Stimulated activated CD4-positive, alpha-beta T cell treated with anti-CD3 and anti-CD28 coated beads, Interleukin-1b, Interleukin-23, amount 100 ng/mL, for 48 hours (primary cell): ENCODE measurements around the gene ARG2.

Experiments
- DNase-seq: peaks from one replicate; pipeline ENCODE4 v3.0.0-alpha.2; 2020

Gene ARG2

GRCh38 chr14:67641902-67642749, 22.4 kb downstream of the ARG2 start:
- DNase-seq, result peak; percentile 40

GRCh38 chr14:67643713-67644112, 24.0 kb downstream of the ARG2 start:
- no peak for DNase-seq

- no peak for DNase-seq
These were observed 24.7 kb downstream of the ARG2 start for GRCh38 chr14:67644428-67644827.

- no peak for DNase-seq
These were observed 25.7 kb downstream of the ARG2 start for GRCh38 chr14:67645414-67645813.

GRCh38 chr14:67646131-67646530, 26.4 kb downstream of the ARG2 start:
- no peak for DNase-seq

GRCh38 chr14:67650151-67650550, 30.4 kb downstream of the ARG2 start:
- DNase-seq, result no peak

- no peak for DNase-seq
These were observed 31.0 kb downstream of the ARG2 start for GRCh38 chr14:67650694-67651093.

GRCh38 chr14:67652189-67652588, 32.5 kb downstream of the ARG2 start:
- DNase-seq, result no peak

GRCh38 chr14:67653651-67654280, 34.0 kb downstream of the ARG2 start:
- no peak for DNase-seq

GRCh38 chr14:67663633-67664032, 43.9 kb downstream of the ARG2 start:
- no peak for DNase-seq

GRCh38 chr14:67665868-67666267, 46.1 kb downstream of the ARG2 start:
- no peak for DNase-seq

GRCh38 chr14:67666750-67667449, 47.2 kb downstream of the ARG2 start:
- no peak for DNase-seq

- no peak for DNase-seq
These were observed 48.8 kb downstream of the ARG2 start for GRCh38 chr14:67668559-67668958.

- DNase-seq, result no peak
These were observed 53.7 kb downstream of the ARG2 start for GRCh38 chr14:67673451-67673850.

- peak; percentile 49 for DNase-seq
These were observed 54.4 kb downstream of the ARG2 start for GRCh38 chr14:67674139-67674479.

GRCh38 chr14:67674480-67675218, 54.9 kb downstream of the ARG2 start, which contains the start of gene VTI1B:
Gene VTI1B, minus strand, starts transcription at chr14:67674632. Its CDS starts 143 bp downstream, at chr14:67674489.
- peak; percentile 75 for DNase-seq

GRCh38 chr14:67675219-67675582, 55.5 kb downstream of the ARG2 start:
- DNase-seq, result no peak

GRCh38 chr14:67679006-67679405, 59.3 kb downstream of the ARG2 start:
- no peak for DNase-seq

GRCh38 chr14:67680121-67680602, 60.4 kb downstream of the ARG2 start:
- DNase-seq, result peak; percentile 15

GRCh38 chr14:67680941-67681340, 61.2 kb downstream of the ARG2 start:
- DNase-seq, result no peak

- DNase-seq, result no peak
These were observed 64.1 kb downstream of the ARG2 start for GRCh38 chr14:67683842-67684241.

GRCh38 chr14:67690011-67690410, 70.3 kb downstream of the ARG2 start:
- DNase-seq, result no peak

- DNase-seq, result peak; percentile 85
These were observed 75.2 kb downstream of the ARG2 start for GRCh38 chr14:67694791-67695393.
